Heart right ventricle (tissue), 16 donors: Measurements from ENCODE around the gene ZFYVE28. TPM values are rescaled to one million over a fixed set of nuclear protein-coding genes. Genes with fewer than 3 reads are reported as not detected.
A peak's percentile ranks its signal among the peaks of the same experiment; 100 is the strongest.

Experiments used
- ATAC-seq, 8 donors: fragments of 200-7000 bp; cut with Tn5 transposase; one replicate each; pipeline ENCODE4 v1.9.1; 2020; ENCODE audit warnings: mild to moderate bottlenecking in 8 of 8, moderate library complexity in 8 of 8, moderate number of reproducible peaks in 1 of 8
- DNase-seq, 2 donors: peaks; one replicate each; pipeline ENCODE4 v3.0.0-alpha.2; 2020
- H3K27ac ChIP-seq, 10 donors: fragments of 200-600 bp; sonication (generic) in 2 of 10; one replicate each; pipeline versions ENCODE4 v1.5.0 to v1.8.0; 2020 to 2022; ENCODE audit warnings: mild to moderate bottlenecking in 3 of 10
- H3K27me3 ChIP-seq, 7 donors: fragments of 200-600 bp; one replicate each; pipeline ENCODE4 v1.8.0; 2021 to 2022; ENCODE audit warnings: mild to moderate bottlenecking in 2 of 7
- H3K36me3 ChIP-seq, 9 donors: fragments of 200-600 bp; sonication (generic) in 1 of 9; one replicate each; pipeline versions ENCODE4 v1.5.0 to v1.8.0; 2020 to 2022; ENCODE audit warnings: mild to moderate bottlenecking in 2 of 9
- H3K4me1 ChIP-seq, 9 donors: fragments of 200-600 bp; sonication (generic) in 1 of 9; one replicate each; pipeline versions ENCODE4 v1.5.0 to v1.8.0; 2020 to 2022; ENCODE audit warnings: mild to moderate bottlenecking in 4 of 9
- H3K4me3 ChIP-seq, 10 donors: fragments of 200-600 bp; sonication (generic) in 2 of 10; one replicate each; pipeline versions ENCODE4 v1.5.0 to v1.8.0; 2020 to 2022; ENCODE audit warnings: mild to moderate bottlenecking in 7 of 10, moderate library complexity in 2 of 10
- H3K9me3 ChIP-seq, 11 donors: fragments of 200-600 bp in 10 of 11; sonication (generic) in 2 of 11; one replicate each; pipeline versions ENCODE4 v1.5.0 to v1.8.0; 2013 to 2022; ENCODE audit warnings: mild to moderate bottlenecking in 2 of 11, control low read depth in 1 of 11, moderate library complexity in 1 of 11
- WGBS, 2 donors: extraction: QIAGEN DNeasy Blood & Tissue Kit; methylation state at CpG; one replicate each; pipeline ENCODE4 v1.1.7; 2013; ENCODE audit warnings: inconsistent platforms in 1 of 2; 5-methylcytosine and 5-hydroxymethylcytosine counted together
- intact Hi-C, 10 donors: fragments of 100-400 bp; cut with DNase I; formaldehyde crosslinking; loops; one replicate each; pipeline versions ENCODE4 v1.11.1 to v1.14.2; 2022
- polyA plus RNA-seq, 2 donors: library from polyadenylated mRNA; stranded (reverse); fragments of 200-250 nt; gene quantifications; one replicate each; pipeline ENCODE4 v1.2.3, GENCODE V29; 2013
- total RNA-seq, 10 donors: library from RNA; stranded (reverse); fragmentation: NEBNext Ultra II Directional in 3 of 10; extraction: Animal tissue kit (Norgen Biotek cat#: 25700) in 3 of 10; gene quantifications; one replicate each; pipeline versions ENCODE4 v1.2.1 to v1.2.4, GENCODE V29; 2021 to 2023
- TF ChIP-seq, protein P1 (sequence below), 9 donors: fragments of 200-600 bp; sonication (generic) in 2 of 9; IDR thresholded peaks; one replicate each; pipeline versions ENCODE4 v1.5.0 to v1.8.0; 2021 to 2022; ENCODE audit warnings: antibody characterized with exemption in 9 of 9, mild to moderate bottlenecking in 5 of 9, moderate library complexity in 1 of 9
- donor health status: Arrhythmogenic right ventricular cardiomyopathy.
- donor health status: ischemic (EF 13 %, LVEDD 7.1; RV severe dilation, severe dysfunction).
- donor health status: healthy with polysubstance abuse.
- donor health status: DM: no; HTN: yes; CAD: no.
- donor health status: DM: no; HTN: no; CAD: no.
- donor health status: ischemic (EF 25% LVEDD 6.9; RV normal size, moderate dysfunction).
- donor health status: ischemic (EF 25% LVEDD 5.7; RV mildly dilated, moderate dysfunction).
- donor health status: healthy.
- donor health status: DM: yes; HTN: yes; CAD: no.
- donor health status: Ischemic cardiomyopathy.
- donor health status: ischemic (EF 35%, LVEDD 5.7; RV mildly dilated, moderate dysfunction).
- donor health status: nonischemic (EF 11% LVEDD 7.7; RV severe dilation, severe dysfunction).
- donor health status: DM: yes; HTN: yes; CAD: no.
- donor health status: PGD.
- donor health status: ischemic (EF 29% LVEDD 5.4; RV normal size, mild dysfunction).
- donor health status: nonischemic (EF 23%, LVEDD 6.1; RV moderate dilation, normal function).

The ZFYVE28 gene
- total and polyA plus RNA-seq, 12 donors: 2.3 to 9.9 (median 3.5) TPM

DNA sequence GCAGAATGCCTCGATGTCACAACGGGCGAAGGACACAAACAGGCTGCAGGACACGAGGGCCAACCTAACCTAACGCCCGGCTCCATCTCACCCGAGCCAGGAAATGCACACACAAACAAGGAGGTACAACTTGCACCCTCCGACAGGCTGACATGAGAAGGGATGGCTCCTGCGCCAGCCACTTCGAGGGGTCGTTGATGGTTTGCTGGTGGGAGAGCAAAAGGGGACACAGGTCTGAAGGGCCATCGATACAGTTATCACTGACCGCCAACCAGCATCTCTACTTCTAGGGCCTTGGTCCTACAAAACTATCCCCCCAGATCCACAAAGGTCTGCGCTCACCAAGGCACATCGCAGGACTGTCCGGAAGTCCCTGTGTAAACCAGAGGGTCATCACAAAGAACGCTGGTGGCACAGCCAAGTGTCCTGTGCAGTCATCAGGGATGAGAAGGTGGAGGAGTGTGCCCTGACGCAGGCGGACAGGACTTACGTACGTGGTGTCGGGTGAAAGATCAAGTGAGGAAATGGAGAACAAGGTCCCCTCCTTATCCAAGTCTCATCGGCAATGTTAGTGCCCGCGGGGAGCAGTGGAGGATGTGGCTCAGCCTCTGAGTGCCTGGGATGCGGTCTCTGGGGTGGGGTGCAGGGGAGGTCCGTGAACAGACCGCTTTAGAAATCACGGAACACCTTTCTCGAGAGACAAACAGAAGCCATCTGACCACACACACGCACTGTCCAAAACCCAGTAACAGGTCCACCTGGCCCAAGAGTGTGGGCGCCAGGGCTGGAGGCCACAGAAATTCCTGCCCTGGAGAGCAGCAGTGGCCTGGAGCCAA is 163.6 kb downstream of the ZFYVE28 start:
- H3K4me3 ChIP-seq: peak overlapping the region in 1 of 10 donors; percentile 30
- intact Hi-C loops: loop anchor here in 2 of 10 donors (5.0 kb wide), 2 partner anchors 162 to 212 kb away; partner anchors contain the start of genes CFAP99 (in 1 of the 2), RNF4 (in 1 of the 2) and ZFYVE28 (in 1 of the 2)
- H3K4me1 ChIP-seq: peaks cover 48 to 70% (median 63%) of the 10 kb centered on the region in 9 donors
- H3K27ac ChIP-seq: peak overlapping the region; percentile 72 to 94 (median 91)
- TF ChIP-seq, protein P1, sequence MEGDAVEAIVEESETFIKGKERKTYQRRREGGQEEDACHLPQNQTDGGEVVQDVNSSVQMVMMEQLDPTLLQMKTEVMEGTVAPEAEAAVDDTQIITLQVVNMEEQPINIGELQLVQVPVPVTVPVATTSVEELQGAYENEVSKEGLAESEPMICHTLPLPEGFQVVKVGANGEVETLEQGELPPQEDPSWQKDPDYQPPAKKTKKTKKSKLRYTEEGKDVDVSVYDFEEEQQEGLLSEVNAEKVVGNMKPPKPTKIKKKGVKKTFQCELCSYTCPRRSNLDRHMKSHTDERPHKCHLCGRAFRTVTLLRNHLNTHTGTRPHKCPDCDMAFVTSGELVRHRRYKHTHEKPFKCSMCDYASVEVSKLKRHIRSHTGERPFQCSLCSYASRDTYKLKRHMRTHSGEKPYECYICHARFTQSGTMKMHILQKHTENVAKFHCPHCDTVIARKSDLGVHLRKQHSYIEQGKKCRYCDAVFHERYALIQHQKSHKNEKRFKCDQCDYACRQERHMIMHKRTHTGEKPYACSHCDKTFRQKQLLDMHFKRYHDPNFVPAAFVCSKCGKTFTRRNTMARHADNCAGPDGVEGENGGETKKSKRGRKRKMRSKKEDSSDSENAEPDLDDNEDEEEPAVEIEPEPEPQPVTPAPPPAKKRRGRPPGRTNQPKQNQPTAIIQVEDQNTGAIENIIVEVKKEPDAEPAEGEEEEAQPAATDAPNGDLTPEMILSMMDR (IDR thresholded peaks at IDR 0.05): no peak
- ATAC-seq (peak in 1 of 8 donors; percentile 2), DNase-seq (peak in 1 of 2 donors; percentile 3)
- H3K9me3 ChIP-seq: no peaks in the 10 kb centered on the region
- WGBS, 2 donors: 79 to 80% methylated on average over 32 of the region's 32 CpGs
- H3K36me3 ChIP-seq: peaks cover 5 to 86% (median 27%) of the 10 kb centered on the region in 9 donors
- no peaks in the 10 kb centered on the region for H3K27me3 ChIP-seq

DNA sequence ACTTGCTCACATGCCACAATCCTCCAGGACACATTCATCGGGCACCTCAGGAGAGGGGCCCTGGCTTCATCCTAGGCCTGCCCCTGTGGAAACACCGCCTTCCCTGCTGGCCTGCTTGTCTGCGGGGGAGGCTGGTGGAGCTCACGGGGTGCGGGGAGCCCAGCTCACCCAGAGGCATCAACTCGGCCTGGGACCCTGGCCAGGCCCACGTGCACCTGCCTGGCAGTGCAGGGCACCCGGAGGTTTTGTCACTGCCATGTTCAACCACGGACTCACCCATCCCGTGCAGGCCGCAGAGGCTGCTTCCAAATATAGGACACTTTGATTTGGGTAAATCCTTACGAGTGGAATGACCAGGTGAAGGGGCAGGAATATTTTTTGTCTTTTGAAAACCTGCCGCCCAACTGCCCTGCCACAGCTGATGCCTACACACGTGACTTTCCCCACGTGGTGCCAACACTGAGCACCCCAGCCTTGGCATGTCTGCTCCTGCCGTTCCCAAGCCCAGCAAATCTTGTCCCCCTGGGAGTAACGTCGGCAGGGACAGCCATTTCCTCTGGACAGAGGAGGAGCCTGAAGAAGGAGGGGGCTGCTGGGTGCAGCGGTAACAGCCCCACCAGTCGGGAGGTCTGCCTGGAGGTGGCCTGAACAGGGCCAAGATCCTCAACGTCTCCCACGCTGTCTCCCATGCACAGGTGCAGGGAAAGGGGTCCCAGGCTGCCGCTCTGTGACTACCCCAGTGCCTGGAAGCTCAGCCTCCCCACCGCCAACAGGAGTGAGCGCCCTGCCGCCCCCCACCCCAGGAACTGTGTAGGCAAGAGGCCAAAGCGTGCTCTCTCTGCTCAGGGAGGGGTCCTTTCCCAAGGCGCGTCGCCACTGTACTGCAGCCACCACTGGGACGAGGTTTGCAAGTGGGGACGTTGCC is 165.0 kb downstream of the ZFYVE28 start:
- H3K9me3 ChIP-seq: no peaks in the 10 kb centered on the region
- 73 to 74% methylated on average over 32 of the region's 32 CpGs for WGBS, 2 donors
- DNase-seq: peak; percentile 3 to 13
- no peak overlapping the region for H3K4me3 ChIP-seq
- no peaks in the 10 kb centered on the region for H3K27me3 ChIP-seq
- peaks cover 34 to 56% (median 48%) of the 10 kb centered on the region in 9 donors for H3K4me1 ChIP-seq
- ATAC-seq: no peak
- peaks cover 5 to 94% (median 37%) of the 10 kb centered on the region in 9 donors for H3K36me3 ChIP-seq
- TF ChIP-seq, protein P1 (IDR thresholded peaks at IDR 0.05): no peak
- intact Hi-C loops: loop anchor here in 1 of 10 donors (1.0 kb wide), 1 partner anchor 8 kb away; no protein-coding TSS in a partner anchor
- peak overlapping the region in 1 of 10 donors; percentile 24 for H3K27ac ChIP-seq

DNA sequence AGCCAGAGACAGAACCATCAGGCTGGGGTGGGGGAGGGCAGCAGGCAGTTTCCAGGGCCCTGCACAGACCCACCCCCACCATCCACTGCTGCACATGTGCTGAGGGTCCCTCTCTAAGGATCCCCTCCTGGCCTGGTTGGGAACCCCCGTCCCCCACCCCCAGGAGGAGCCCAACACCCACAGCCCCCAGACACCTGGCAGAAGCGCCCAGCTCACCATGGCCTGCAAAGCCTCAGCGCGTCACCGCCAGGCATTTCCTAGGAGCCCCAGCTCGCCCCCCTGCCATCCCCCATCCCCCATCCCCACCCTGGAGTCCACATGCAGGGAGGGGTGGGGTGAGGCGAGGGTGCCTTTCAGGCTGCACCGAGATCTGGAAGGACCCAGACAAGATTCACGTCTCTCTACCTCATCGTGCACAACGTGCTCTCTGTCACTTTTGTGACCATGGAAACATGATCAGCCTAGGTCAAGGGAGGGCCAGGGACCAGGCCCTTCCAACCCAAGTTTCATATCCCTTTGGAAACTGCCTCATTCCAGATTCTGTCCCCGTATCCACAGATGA is 165.8 kb downstream of the ZFYVE28 start:
- H3K9me3 ChIP-seq: no peaks in the 10 kb centered on the region

More for the DNA sequence above, 165.8 kb downstream of the ZFYVE28 start:
- no peaks in the 10 kb centered on the region for H3K27me3 ChIP-seq
- H3K36me3 ChIP-seq: peaks cover 5 to 94% (median 45%) of the 10 kb centered on the region in 9 donors
- peak overlapping the region in 1 of 10 donors; percentile 24 for H3K27ac ChIP-seq
- intact Hi-C loops: loop anchor here in 1 of 10 donors (1.0 kb wide), 1 partner anchor 7 kb away; no protein-coding TSS in a partner anchor
- ATAC-seq (no peak), DNase-seq (no peak)
- TF ChIP-seq, protein P1 (IDR thresholded peaks at IDR 0.05): no peak
- peaks cover 25 to 48% (median 40%) of the 10 kb centered on the region in 9 donors for H3K4me1 ChIP-seq
- 80 to 82% methylated on average over 12 of the region's 12 CpGs for WGBS, 2 donors
- no peak overlapping the region for H3K4me3 ChIP-seq
